Fibroblast of pulmonary artery (primary cell): ENCODE measurements around the gene GATA5.
A peak's percentile ranks its signal among the peaks of the same experiment; 100 is the strongest.

Experiments used
- DNase-seq: peaks from one replicate; pipeline ENCODE4 v3.0.0-alpha.2; 2010; ENCODE audit warnings: low read depth
- H3K4me3 ChIP-seq: replicated peaks from 2 replicates; pipeline ENCODE4 v1.5.1; 2011; ENCODE audit warnings: low read depth, mild to moderate bottlenecking, control low read depth, low read length, moderate library complexity
- TF ChIP-seq, protein P1 (sequence below): IDR thresholded peaks from 2 replicates; pipeline ENCODE4 v1.5.1; 2011; ENCODE audit warnings: mild to moderate bottlenecking, control low read depth, low read length, inconsistent platforms; ENCODE audit errors: missing control alignments

Gene GATA5, protein sequence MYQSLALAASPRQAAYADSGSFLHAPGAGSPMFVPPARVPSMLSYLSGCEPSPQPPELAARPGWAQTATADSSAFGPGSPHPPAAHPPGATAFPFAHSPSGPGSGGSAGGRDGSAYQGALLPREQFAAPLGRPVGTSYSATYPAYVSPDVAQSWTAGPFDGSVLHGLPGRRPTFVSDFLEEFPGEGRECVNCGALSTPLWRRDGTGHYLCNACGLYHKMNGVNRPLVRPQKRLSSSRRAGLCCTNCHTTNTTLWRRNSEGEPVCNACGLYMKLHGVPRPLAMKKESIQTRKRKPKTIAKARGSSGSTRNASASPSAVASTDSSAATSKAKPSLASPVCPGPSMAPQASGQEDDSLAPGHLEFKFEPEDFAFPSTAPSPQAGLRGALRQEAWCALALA

DNA sequence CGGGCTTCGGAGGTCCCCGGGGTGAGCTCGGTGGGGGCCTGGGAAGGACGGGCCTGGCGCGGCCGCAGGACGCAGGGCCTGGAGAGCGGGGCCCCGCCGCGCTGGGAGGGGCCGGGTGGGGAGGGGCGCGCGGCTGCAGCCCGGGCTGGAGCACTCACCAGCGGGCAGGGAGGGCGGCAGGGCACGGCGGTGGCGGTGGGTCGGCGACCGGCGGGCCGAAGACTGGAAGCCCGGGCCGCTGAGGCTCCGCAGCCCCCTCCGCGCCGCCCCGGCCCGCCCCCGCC, at the start of gene GATA5:
TSS of gene GATA5 (minus strand) at position 224 of the 284 bp plus-strand sequence. CDS start 474 bp downstream, outside the sequence.
- TF ChIP-seq, protein P1, sequence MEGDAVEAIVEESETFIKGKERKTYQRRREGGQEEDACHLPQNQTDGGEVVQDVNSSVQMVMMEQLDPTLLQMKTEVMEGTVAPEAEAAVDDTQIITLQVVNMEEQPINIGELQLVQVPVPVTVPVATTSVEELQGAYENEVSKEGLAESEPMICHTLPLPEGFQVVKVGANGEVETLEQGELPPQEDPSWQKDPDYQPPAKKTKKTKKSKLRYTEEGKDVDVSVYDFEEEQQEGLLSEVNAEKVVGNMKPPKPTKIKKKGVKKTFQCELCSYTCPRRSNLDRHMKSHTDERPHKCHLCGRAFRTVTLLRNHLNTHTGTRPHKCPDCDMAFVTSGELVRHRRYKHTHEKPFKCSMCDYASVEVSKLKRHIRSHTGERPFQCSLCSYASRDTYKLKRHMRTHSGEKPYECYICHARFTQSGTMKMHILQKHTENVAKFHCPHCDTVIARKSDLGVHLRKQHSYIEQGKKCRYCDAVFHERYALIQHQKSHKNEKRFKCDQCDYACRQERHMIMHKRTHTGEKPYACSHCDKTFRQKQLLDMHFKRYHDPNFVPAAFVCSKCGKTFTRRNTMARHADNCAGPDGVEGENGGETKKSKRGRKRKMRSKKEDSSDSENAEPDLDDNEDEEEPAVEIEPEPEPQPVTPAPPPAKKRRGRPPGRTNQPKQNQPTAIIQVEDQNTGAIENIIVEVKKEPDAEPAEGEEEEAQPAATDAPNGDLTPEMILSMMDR: no peak
- DNase-seq: no peak
- no peak within 1 kb of the TSS for H3K4me3 ChIP-seq

DNA sequence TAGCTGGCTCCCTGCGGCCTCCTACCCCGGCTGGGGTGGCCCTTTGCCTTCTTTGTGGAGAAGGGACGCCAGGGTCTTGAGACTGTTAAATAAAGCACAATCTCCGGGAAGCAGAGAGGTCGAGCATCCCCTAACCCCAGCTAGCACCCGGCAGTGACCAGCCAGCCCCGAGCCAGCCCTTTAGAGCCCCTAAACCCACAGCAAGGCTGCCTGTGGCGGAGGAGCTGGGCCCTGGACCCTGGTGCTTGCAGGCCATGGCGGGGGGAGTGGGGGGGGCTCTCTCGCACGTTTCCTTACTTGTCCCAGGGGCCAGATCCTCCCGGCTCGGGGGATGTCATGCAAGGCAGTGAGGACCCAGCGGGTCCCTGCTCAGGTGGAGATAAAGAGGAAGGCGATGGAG, 49.2 kb upstream of the GATA5 start:
- no peak for DNase-seq
- TF ChIP-seq, protein P1: no peak
- H3K4me3 ChIP-seq: no peak overlapping the region

DNA sequence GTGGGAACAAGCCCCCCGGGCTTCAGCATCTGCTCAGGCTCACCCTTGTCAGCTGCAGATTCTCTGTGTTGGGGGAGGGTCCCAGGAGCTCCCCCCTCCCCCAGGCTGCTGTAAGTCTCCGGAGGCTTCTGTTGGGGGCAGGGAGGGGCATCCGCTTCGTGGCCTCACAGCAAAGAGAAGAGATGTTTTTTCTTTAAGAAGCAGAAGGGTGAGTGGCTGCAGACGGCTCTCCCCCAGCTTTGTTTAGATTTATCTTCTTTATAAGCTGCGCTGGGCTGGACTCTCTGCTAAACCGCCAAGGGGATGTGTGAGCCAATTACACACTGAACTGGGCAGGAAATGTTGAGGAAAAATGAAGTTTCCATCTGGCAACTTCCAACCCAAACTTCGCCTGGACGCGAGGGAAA, 48.7 kb upstream of the GATA5 start:
- peak; percentile 6 for DNase-seq
- TF ChIP-seq, protein P1: no peak
- no peak overlapping the region for H3K4me3 ChIP-seq

DNA sequence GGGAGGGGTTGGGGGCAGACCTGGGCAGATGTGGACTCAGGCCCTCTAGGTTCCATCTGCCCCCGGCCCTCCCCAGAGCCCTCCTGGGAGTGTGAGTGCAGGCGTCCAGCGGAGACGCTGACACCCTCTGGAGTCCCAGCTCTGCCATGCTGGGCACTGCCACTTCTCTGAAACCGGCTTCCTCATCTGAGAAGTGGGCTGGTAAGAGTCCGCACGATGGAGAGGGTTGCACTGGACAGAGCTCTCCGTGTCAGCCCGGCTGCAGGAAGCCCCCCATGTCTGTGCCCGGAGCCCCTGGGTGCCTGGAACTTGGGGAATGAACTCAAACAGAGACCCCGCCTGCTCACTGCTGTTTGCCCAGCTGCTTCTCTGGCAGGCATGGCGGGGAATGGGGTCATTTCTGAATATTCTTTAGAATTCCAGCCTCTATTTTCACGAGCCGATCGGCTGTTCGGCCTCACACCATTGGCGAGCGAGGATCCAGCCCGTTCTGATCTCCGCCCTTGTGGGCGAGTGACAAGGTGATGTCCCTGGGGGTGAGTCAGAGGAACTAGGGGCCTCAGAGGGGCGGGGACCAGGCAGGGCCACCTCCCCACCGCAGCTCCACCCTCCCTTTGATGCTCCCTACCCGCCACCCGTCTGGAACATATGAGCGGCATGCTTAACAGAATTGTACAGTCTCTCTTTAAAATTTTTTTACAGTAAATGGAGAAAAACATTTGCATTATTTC, 47.8 kb upstream of the GATA5 start:
- H3K4me3 ChIP-seq: no peak overlapping the region
- DNase-seq: no peak
- TF ChIP-seq, protein P1: no peak

DNA sequence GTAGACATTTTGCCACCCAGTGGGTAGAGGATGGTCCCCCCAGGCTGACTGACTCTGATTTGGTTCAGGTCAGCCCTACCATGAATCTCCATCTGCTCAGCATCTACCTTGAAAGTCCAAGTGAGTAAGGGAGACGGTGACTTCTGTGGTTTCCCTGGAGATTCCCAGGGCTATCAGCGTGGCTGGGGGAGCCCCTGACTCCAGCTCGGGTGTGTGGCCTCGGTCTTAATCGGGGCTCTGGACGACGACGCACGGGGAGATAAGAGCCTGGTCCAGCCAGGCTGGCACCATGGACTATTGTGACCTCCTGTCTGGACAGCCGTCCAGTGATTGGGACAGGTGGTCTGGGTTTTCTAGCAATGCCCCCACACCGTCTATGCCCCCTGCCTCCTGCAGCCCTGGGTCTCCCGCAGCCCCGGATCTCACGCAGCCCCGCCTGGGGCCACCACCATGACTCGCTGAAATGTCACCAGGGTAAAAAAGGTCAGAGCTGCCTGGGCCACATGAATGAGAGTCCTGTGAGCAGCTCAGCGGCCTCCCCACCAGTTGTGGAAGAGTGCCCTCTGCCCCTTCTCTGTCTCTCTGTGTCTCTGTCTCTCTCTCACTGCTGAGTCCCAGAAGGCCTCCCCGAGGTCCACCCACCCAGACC, 47.1 kb upstream of the GATA5 start:
- DNase-seq: no peak
- TF ChIP-seq, protein P1: no peak
- no peak overlapping the region for H3K4me3 ChIP-seq

DNA sequence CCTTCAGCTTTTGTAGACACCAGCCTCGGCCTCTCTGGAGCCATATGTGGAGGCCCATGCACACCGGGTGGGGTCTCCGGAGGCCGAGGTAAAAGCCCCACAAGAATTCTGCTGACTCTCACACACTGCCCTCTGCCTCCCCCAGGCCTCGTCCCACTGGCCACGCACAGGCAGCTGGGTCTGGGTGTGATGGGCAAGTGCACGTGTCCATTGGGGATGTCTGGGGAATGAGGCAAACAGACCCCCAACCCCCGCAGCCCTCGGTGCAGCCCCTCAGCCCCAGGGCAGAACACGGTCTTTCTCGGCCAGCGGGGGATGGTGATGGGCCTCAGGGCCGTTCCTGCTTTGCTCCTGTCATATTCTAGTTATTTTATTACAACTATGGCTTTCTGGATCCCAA, 44.0 kb upstream of the GATA5 start:
- no peak overlapping the region for H3K4me3 ChIP-seq
- TF ChIP-seq, protein P1: no peak
- DNase-seq: no peak
